ENCODE data around the gene ADGRD1.

The ADGRD1 gene

DNA sequence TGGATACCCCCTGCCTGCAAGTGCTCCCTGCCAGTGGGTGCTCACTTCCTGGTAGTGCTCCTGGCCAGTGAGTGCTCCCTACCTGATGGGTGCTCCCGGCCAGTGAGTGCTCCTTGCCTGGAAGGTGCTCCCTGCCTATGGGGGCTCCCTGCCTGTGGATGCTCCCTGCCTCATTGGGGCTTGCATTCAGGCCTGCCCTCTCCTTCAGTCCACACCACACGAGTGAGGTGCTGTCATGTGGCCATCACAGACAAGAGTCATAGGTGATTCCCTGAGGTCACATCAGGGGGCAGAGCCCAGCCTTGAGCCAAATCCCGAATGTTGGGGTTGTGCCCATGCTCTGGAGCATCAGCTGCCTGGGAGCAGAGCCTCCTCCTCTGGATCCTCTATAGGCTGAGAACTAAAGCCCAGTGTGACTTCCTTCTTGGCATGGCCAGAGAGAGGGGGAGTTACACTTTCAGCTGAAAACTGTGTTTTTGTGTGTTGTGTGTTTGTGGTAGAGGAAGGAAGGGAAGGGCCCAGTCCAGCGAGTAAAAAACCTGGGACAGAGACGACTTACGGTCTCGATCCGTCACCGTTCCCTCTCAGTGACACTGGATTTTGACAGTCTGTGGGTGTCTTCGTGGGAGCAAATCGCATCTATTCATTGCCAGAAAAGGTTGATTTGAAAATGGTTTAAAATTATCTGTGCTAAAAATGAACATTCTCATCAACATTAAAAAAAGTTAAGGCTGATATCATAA is 136.0 kb downstream of the ADGRD1 start:
- TF ChIP-seq, protein P1, sequence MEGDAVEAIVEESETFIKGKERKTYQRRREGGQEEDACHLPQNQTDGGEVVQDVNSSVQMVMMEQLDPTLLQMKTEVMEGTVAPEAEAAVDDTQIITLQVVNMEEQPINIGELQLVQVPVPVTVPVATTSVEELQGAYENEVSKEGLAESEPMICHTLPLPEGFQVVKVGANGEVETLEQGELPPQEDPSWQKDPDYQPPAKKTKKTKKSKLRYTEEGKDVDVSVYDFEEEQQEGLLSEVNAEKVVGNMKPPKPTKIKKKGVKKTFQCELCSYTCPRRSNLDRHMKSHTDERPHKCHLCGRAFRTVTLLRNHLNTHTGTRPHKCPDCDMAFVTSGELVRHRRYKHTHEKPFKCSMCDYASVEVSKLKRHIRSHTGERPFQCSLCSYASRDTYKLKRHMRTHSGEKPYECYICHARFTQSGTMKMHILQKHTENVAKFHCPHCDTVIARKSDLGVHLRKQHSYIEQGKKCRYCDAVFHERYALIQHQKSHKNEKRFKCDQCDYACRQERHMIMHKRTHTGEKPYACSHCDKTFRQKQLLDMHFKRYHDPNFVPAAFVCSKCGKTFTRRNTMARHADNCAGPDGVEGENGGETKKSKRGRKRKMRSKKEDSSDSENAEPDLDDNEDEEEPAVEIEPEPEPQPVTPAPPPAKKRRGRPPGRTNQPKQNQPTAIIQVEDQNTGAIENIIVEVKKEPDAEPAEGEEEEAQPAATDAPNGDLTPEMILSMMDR (IDR thresholded peaks at IDR 0.05) = no peak
- intact Hi-C loops (cut with DNase I; ENCODE audit: low total_unique reads) = no loop called here
- Histone ChIP-seq H3K36me3 (peaks cover 0 to 10% (median 0%) of the 10 kb centered on the region in 3 donors), H3K4me3 (no peak overlapping the region), H3K4me1 (no peaks in the 10 kb centered on the region), H3K27me3 (no peaks in the 10 kb centered on the region), H3K9me3 (no peaks in the 10 kb centered on the region), H3K27ac (no peak overlapping the region)
- DNase-seq = peak in 1 of 2 donors; percentile 50

DNA sequence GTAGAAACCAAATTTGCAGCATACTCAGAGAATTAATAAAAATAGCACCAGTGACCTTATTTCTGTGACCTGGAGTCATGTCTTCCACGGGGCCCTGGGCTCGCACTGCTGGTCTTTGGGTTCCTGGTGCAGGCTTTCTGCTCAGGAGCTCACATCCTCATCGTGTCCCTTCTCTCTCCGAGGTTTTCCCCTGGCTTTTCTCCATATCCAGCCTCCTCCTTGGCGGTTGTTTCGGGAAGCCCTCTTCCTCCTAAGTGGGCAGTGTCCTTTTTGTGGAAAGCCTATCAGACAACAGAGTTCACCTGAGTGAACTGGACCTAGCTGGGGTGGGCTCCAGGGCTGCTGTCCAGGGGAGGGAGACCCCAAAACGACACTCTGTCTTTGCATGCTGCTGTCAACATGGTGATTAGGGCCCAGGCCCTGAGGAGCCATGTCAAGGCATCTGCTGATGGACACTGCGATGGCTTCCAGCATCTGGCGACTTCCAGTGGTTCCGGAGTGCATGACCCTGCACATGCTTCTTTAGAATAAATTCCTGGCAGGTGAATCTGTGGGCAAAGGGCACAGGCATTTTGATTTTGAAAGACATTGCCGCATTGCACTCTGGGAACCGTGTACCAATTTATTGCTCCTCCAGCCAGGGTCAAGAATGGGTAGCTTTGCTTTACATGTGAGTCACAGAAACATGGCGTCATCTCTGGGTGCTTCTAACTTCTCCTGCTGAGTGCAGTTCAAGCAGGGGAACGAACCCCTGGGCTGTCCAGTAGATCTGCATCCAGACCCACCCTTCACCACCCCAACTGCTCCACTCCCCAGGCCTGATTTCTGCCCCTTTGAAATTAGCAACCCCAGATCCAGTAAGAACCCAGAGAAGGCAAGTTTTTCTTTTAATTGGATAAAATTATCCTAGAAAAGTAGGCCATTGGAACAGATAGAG is 136.8 kb downstream of the ADGRD1 start:
- Histone ChIP-seq H3K4me1 (no peaks in the 10 kb centered on the region), H3K9me3 (no peaks in the 10 kb centered on the region), H3K4me3 (no peak overlapping the region), H3K27ac (no peak overlapping the region), H3K36me3 (peaks cover 0 to 2% (median 0%) of the 10 kb centered on the region in 3 donors), H3K27me3 (no peaks in the 10 kb centered on the region)
- DNase-seq = no peak
- TF ChIP-seq, protein P1 (IDR thresholded peaks at IDR 0.05) = no peak
- intact Hi-C loops (cut with DNase I; ENCODE audit: low total_unique reads) = no loop called here

DNA sequence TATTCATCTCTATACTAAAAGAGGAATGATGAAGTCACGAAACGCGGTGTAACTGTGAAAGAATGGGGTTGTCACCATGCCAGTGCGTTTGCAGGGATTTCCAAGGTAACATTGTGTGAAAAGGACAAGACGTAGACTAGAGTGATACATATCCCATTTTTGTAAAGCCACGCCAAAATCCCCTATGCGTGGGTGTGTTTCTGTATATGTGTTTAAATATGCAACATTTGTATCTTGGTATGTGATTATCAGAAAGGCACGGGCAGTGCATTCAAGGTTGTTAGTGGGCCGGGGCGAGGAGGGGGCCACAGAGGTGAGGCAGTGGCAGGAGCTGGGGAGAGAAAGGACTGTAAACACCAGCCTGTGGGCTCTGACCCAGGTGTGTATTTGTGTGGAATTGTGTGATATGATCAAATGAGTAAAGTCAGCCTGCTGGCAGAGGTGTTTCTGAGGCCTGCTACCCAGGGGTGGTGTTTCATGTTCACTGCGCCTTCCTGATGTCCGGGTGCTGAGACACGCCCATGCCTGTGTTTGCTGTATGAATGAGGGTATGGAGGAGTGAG is 137.8 kb downstream of the ADGRD1 start:
- Histone ChIP-seq H3K27me3 (no peaks in the 10 kb centered on the region), H3K9me3 (no peaks in the 10 kb centered on the region), H3K27ac (no peak overlapping the region), H3K4me1 (no peaks in the 10 kb centered on the region), H3K4me3 (no peak overlapping the region), H3K36me3 (no peaks in the 10 kb centered on the region)
- intact Hi-C loops (cut with DNase I; ENCODE audit: low total_unique reads) = no loop called here
- TF ChIP-seq, protein P1 (IDR thresholded peaks at IDR 0.05) = no peak
- no peak for DNase-seq

DNA sequence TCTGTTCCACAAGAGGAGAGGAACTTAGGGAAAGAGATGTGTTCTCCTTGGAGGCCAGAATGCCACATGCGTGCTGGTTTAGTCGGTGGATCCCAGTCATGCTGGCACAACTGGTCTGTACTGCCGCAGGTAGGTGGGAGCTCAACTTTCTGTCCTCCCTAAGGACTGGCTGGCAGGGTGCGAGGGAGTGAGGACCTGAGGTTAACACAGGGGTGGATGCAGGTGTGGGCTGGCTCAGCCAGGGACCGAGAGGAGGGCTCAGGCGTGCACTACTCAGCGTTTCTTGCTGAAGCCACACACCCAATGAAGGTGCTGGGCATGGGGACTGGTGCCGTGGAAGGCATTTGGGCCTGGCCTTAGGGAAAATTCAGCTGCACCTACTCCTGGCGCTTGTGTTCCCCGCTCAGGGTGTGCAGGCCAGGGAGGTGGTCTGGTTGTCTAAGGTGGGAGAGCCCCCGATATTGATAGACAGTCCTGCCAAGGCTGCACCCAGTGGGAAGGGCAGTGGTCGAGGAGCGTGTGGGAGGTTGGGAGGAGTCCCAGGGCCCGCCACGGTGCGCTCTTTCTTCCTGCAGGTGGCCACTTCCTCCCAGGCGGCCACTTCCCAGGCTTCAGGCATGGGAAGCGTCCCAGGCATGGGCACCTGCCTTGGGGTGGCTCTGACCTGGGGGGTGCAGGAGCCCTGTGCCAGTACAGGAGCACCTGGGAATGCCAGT is 138.4 kb downstream of the ADGRD1 start:
- peak; percentile 17 to 61 for DNase-seq
- Histone ChIP-seq H3K4me3 (no peak overlapping the region), H3K27ac (no peak overlapping the region), H3K4me1 (no peaks in the 10 kb centered on the region), H3K27me3 (no peaks in the 10 kb centered on the region), H3K9me3 (no peaks in the 10 kb centered on the region), H3K36me3 (no peaks in the 10 kb centered on the region)
- intact Hi-C loops (cut with DNase I; ENCODE audit: low total_unique reads) = no loop called here
- TF ChIP-seq, protein P1 (IDR thresholded peaks at IDR 0.05) = no peak

DNA sequence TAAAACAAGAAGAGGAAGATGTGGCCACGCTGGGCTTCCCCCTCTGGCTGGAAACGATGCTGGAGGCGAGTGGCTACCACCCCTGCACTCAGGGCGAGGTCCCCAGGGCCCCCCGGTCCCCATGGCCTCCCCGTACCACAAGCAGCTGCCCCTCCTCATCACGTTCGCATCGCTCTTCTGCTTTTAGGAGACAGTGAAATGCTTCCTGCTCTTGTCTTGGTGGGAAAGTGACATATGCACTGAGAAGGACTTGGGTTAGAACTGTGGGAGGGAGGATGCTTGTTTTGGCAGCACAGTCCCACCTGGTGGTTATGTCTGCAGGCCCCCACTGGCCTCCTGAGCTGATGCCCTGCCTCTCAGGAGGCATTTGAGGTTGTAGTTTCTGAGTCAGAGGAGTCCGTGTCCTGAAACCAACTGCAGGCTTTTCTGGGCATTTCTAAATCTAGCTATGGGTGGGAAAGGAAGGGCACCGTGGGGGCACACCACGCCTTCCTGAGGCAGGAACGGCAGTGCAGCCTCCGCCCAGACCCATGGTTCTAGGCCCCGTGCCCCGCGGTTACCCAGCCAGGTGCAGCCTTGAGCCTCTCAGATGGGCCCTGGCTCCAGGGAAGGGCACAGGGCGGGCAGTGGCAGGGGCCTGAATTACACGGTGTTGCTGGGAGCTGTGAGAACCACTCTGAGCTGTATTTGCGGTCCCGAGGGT is 139.3 kb downstream of the ADGRD1 start:
- Histone ChIP-seq H3K4me1 (no peaks in the 10 kb centered on the region), H3K9me3 (no peaks in the 10 kb centered on the region), H3K27ac (no peak overlapping the region), H3K36me3 (no peaks in the 10 kb centered on the region), H3K27me3 (no peaks in the 10 kb centered on the region), H3K4me3 (no peak overlapping the region)
- DNase-seq = peak; percentile 18 to 61
- intact Hi-C loops (cut with DNase I; ENCODE audit: low total_unique reads) = no loop called here
- TF ChIP-seq, protein P1 (IDR thresholded peaks at IDR 0.05) = no peak

Measured in tibial artery (tissue), 4 donors.